ENCODE measurements around the gene SLC6A9. TPM values are rescaled to one million over a fixed set of nuclear protein-coding genes. Genes with fewer than 3 reads are reported as not detected.

Gene SLC6A9
- total RNA-seq, 1 experiment from 2014 or later: 12.8 TPM

DNA sequence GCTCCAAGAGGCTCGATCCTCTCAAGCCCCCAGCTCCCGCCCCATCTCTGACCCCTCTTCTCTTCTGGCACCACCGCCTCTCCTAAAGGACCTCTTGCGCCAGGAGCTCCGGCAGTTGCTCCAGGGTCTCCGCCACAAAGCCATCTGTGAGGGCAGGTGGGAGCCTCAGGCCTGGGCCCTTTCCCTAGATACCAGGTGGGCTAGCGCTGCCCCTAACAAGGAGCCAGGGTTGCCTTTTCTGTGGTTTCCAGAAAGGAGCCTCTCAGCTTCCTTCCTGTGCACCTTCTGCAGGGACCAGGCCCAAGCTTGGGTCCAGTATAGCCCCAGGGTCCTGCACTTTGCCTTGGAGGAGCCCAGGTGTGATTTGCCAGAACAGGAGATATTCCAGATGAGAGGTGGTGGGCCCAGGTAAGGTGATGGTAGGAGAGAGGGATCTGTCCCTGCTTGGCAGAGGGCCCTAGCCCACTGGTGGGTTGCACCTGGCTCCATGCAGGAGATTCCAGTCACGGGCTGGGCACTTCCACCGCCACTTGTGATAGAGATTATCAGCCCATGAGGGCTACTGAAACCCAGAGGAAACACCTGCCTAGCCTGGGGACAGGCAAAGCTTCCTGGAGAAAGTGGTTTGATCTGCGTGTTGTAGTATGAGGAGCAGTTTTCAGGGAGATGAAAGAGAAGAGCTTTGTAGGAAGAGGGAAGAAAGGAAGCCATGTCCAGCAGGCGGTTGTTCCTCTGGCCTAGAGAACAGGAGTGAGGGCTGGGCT is 38.8 kb downstream of the SLC6A9 start (continued):
- TF ChIP-seq, protein P1, sequence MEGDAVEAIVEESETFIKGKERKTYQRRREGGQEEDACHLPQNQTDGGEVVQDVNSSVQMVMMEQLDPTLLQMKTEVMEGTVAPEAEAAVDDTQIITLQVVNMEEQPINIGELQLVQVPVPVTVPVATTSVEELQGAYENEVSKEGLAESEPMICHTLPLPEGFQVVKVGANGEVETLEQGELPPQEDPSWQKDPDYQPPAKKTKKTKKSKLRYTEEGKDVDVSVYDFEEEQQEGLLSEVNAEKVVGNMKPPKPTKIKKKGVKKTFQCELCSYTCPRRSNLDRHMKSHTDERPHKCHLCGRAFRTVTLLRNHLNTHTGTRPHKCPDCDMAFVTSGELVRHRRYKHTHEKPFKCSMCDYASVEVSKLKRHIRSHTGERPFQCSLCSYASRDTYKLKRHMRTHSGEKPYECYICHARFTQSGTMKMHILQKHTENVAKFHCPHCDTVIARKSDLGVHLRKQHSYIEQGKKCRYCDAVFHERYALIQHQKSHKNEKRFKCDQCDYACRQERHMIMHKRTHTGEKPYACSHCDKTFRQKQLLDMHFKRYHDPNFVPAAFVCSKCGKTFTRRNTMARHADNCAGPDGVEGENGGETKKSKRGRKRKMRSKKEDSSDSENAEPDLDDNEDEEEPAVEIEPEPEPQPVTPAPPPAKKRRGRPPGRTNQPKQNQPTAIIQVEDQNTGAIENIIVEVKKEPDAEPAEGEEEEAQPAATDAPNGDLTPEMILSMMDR (IDR thresholded peaks at IDR 0.05 in 2 of 3, conservative IDR thresholded peaks at IDR 0.05 in 1 of 3; ENCODE audit: borderline replicate concordance in 1 of 3, insufficient read depth in 1 of 3, low read depth in 2 of 3, low read length in 2 of 3): no peak
- TF ChIP-seq YY1 (IDR thresholded peaks at IDR 0.05; ENCODE audit: extremely low read depth, insufficient replicate concordance, low read depth, low read length): no peak
- TF ChIP-seq, protein P2, sequence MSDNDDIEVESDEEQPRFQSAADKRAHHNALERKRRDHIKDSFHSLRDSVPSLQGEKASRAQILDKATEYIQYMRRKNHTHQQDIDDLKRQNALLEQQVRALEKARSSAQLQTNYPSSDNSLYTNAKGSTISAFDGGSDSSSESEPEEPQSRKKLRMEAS (IDR thresholded peaks at IDR 0.05): no peak

DNA sequence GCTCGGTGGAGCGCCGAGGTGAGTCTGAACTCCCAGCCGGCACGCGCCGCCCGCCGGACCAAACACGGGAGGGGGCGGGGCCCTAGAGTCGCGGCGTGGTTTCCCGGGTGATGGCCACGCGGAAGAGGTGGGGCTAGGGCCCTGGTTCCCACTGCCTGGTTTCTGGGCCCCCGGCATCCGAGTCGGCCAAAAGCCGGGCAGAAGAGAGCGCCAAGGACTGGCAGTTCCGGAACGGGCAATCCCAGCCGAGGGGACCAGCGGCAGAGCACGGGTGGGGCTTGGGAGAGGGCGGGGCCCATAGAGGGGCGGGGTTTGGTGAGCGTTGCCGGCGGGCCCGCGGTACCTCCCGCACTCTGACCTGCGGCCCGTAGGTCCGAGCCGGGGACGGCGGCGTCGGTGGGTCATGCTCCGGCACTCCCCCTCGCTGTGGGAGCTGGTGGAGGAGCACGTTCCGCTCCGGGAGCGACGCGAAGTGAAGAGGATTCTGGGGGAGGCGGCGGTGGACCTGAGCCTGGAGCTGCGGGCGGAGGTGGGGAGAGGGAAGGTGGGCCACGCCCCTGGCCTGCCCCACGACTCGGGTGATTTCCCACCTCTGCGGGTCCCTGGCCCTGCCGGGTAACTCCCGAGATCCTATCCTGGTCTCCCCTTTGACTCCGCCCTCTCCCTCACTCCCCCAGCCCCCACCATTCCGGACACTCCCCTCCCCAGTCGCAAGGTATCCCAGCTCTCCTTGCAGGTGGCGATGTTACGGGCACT is 39.6 kb downstream of the SLC6A9 start, which contains the start of gene CCDC24:
CCDC24 (plus strand) TSS at position 124 of the 756 bp plus-strand sequence; CDS start at position 404, 280 bp downstream.
- Histone ChIP-seq H3K9me2 (ENCODE audit: insufficient read depth) (no peaks in the 10 kb centered on the region), H3K27ac (ENCODE audit: low read depth, low read length) (peak within 1 kb of the TSS; percentile 82), H3K4me2 (ENCODE audit: low read length) (peak within 1 kb of the TSS; percentile 91), H3K4me3 (replicated peaks in 1 of 2; ENCODE audit: low read depth in 1 of 2, low read length in 2 of 2) (peak within 1 kb of the TSS; percentile 63 to 72), H4K20me1 (ENCODE audit: insufficient read depth) (no peaks in the 10 kb centered on the region), H3K27me3 (ENCODE audit: insufficient read depth, low read length) (no peaks in the 10 kb centered on the region), H3K9me3 (ENCODE audit: control insufficient read depth in 1 of 2, insufficient read depth in 1 of 2, low read depth in 1 of 2, low read length in 2 of 2) (no peaks in the 10 kb centered on the region), H3K4me1 (ENCODE audit: control insufficient read depth in 1 of 2, insufficient read depth in 2 of 2, low read length in 2 of 2) (peaks cover 10 to 39% of the 10 kb centered on the region in 2 experiments), H3K79me2 (ENCODE audit: insufficient read depth, low read length) (no peaks in the 10 kb centered on the region), H2AFZ (ENCODE audit: low read depth, low read length, poor library complexity, severe bottlenecking) (peak within 1 kb of the TSS; percentile 65), H3K36me3 (ENCODE audit: control insufficient read depth in 1 of 2, insufficient read depth in 2 of 2, low read length in 2 of 2) (peaks cover 0 to 9% of the 10 kb centered on the region in 2 experiments; a peak in 2 of 4 replicates), H3K9ac (ENCODE audit: low read length) (peak within 1 kb of the TSS; percentile 80)
- BruUV-seq (replicated peaks): TSS peak; percentile 25
- ChIA-PET CTCF (interaction anchor here (1.4 to 3.3 kb wide), 3 partner anchors 13 to 56 kb away, joined by 4 to 13 read pairs (median 6); no protein-coding TSS in a partner anchor), POLR2A (interaction anchor here (1.2 kb wide), 2 partner anchors 340 to 341 kb away, joined by 3 read pairs; partner anchors contain the start of gene KDM4A), RAD21 (ENCODE audit: low non-redundant PET in 1 of 2, low total read pairs in 2 of 2, uncharacterized antibody in 2 of 2, unreplicated experiment in 2 of 2) (interaction anchor here in 1 of 2 experiments (0.5 to 1.6 kb wide), 3 partner anchors 22 to 228 kb away, joined by 3 to 5 read pairs (median 3); partner anchors contain the start of gene DPH2)
- ATAC-seq (peak; percentile 80), DNase-seq (ENCODE audit: low read depth, low spot score) (peak; percentile 63)
- TF ChIP-seq SIN3A (IDR thresholded peaks at IDR 0.05; ENCODE audit: low read depth) (peak; percentile 82), SP1 (IDR thresholded peaks at IDR 0.05; ENCODE audit: low read depth) (peak; percentile 61), CEBPB (IDR thresholded peaks at IDR 0.05; ENCODE audit: low read depth) (no peak), POLR2A (IDR thresholded peaks at IDR 0.05; ENCODE audit: borderline replicate concordance, extremely low read depth, insufficient read depth, insufficient read length) (peak; percentile 33), ZFX (IDR thresholded peaks at IDR 0.05) (peak; percentile 51; the same call in 1 of the 2 replicates), POLR2AphosphoS5 (IDR thresholded peaks at IDR 0.05; ENCODE audit: low read depth, low read length) (peak; percentile 83)
- TF ChIP-seq, protein P2 (IDR thresholded peaks at IDR 0.05): peak; percentile 90
- TF ChIP-seq, protein P3, sequence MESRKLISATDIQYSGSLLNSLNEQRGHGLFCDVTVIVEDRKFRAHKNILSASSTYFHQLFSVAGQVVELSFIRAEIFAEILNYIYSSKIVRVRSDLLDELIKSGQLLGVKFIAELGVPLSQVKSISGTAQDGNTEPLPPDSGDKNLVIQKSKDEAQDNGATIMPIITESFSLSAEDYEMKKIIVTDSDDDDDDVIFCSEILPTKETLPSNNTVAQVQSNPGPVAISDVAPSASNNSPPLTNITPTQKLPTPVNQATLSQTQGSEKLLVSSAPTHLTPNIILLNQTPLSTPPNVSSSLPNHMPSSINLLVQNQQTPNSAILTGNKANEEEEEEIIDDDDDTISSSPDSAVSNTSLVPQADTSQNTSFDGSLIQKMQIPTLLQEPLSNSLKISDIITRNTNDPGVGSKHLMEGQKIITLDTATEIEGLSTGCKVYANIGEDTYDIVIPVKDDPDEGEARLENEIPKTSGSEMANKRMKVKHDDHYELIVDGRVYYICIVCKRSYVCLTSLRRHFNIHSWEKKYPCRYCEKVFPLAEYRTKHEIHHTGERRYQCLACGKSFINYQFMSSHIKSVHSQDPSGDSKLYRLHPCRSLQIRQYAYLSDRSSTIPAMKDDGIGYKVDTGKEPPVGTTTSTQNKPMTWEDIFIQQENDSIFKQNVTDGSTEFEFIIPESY (IDR thresholded peaks at IDR 0.05; ENCODE audit: extremely low read depth, insufficient replicate concordance, low read length): no peak
- intact Hi-C loops (cut with micrococcal nuclease): no loop called here

Data from HCT116 (cell line).